DMS79 treated with DMSO at 0.1 percent for 48 hours (cell line): Measurements from ENCODE around the gene DARS1.
"Not testable (repeated sequence)": the region's sequence is repeated elsewhere in the genome, so short reads cannot be mapped to it uniquely, and the experiment has no call there.

Experiments
- DNase-seq: peaks from one replicate; lab custom pipeline; 2025; lab: John Stamatoyannopoulos, UW

Gene DARS1

GRCh38 chr2:135980434-135981079, 4.9 kb downstream of the DARS1 start:
- no peak for DNase-seq

GRCh38 chr2:135975702-135976101, 9.7 kb downstream of the DARS1 start:
- no peak for DNase-seq

GRCh38 chr2:135974036-135974435, 11.4 kb downstream of the DARS1 start:
- DNase-seq = no peak

- no peak for DNase-seq
These were observed 15.6 kb downstream of the DARS1 start for GRCh38 chr2:135969655-135970387.

- peak; percentile 99 for DNase-seq
These were observed 19.7 kb downstream of the DARS1 start for GRCh38 chr2:135965756-135966155.

- not testable (repeated sequence) for DNase-seq
These were observed 21.0 kb downstream of the DARS1 start for GRCh38 chr2:135964404-135964803.

GRCh38 chr2:135963841-135964240, 21.6 kb downstream of the DARS1 start:
- no peak for DNase-seq

- DNase-seq = peak; percentile 52
These were observed 22.9 kb downstream of the DARS1 start for GRCh38 chr2:135962366-135963123.

- peak; percentile 95 for DNase-seq
These were observed 24.5 kb downstream of the DARS1 start for GRCh38 chr2:135960656-135961551.

- DNase-seq = no peak
These were observed 25.3 kb downstream of the DARS1 start for GRCh38 chr2:135960150-135960549.

GRCh38 chr2:135958927-135959326, 26.5 kb downstream of the DARS1 start:
- not testable (repeated sequence) for DNase-seq

GRCh38 chr2:135954020-135954601, 31.3 kb downstream of the DARS1 start:
- DNase-seq = no peak

GRCh38 chr2:135952891-135953290, 32.5 kb downstream of the DARS1 start:
- DNase-seq = no peak

- peak; percentile 94 for DNase-seq
These were observed 34.3 kb downstream of the DARS1 start for GRCh38 chr2:135951041-135951583.

- no peak for DNase-seq
These were observed 35.8 kb downstream of the DARS1 start for GRCh38 chr2:135949451-135950234.

GRCh38 chr2:135948642-135949355, 36.6 kb downstream of the DARS1 start:
- DNase-seq = no peak

GRCh38 chr2:135948141-135948540, 37.3 kb downstream of the DARS1 start:
- no peak for DNase-seq

- DNase-seq = no peak
These were observed 37.9 kb downstream of the DARS1 start for GRCh38 chr2:135947483-135947882.

- no peak for DNase-seq
These were observed 39.9 kb downstream of the DARS1 start for GRCh38 chr2:135945526-135945925.

- DNase-seq = no peak
These were observed 40.8 kb downstream of the DARS1 start for GRCh38 chr2:135944625-135945024.
